CD14-positive monocyte (primary cell): Measurements from ENCODE around the gene PERM1. TPM values are rescaled to one million over a fixed set of nuclear protein-coding genes. Genes with fewer than 3 reads are reported as not detected.

Experiments used
- DNase-seq, 3 donors: peaks; one replicate each; pipeline ENCODE4 v3.0.0-alpha.2; 2011 to 2022
- H2AFZ ChIP-seq: 2 replicates; pipeline ENCODE4 v1.6.0; 2012; ENCODE audit warnings: mild to moderate bottlenecking, low read depth, low read length, inconsistent platforms; ENCODE audit not compliant: insufficient read depth, poor library complexity, severe bottlenecking
- H3K27ac ChIP-seq, 2 donors: 1 replicate in 1 of 2; 2 replicates in 1 of 2; pipeline ENCODE4 v1.5.1; 2012 to 2013; ENCODE audit warnings: low read length in 2 of 2, control low read depth in 1 of 2, inconsistent platforms in 1 of 2, low read depth in 1 of 2, mild to moderate bottlenecking in 1 of 2
- H3K27me3 ChIP-seq, 2 donors: one replicate each; pipeline versions ENCODE4 v1.6.0 to v1.6.1; 2011 to 2013; ENCODE audit warnings: low read length in 2 of 2; ENCODE audit not compliant: control insufficient read depth in 2 of 2, insufficient read depth in 2 of 2
- H3K36me3 ChIP-seq, 2 donors: replicated peaks in 1 of 2; 1 replicate in 1 of 2; 2 replicates in 1 of 2; pipeline versions ENCODE4 v1.5.1 to v1.6.1; 2012 to 2013; ENCODE audit warnings: low read length in 2 of 2, control low read depth in 1 of 2, inconsistent platforms in 1 of 2, mild to moderate bottlenecking in 1 of 2; ENCODE audit not compliant: insufficient read depth in 2 of 2, control insufficient read depth in 1 of 2
- H3K4me1 ChIP-seq, 2 donors: 1 replicate in 1 of 2; 2 replicates in 1 of 2; pipeline versions ENCODE4 v1.5.1 to v1.6.1; 2012 to 2013; ENCODE audit warnings: low read length in 2 of 2, control low read depth in 1 of 2, inconsistent platforms in 1 of 2, mild to moderate bottlenecking in 1 of 2, moderate library complexity in 1 of 2; ENCODE audit not compliant: insufficient read depth in 2 of 2, control insufficient read depth in 1 of 2
- H3K4me2 ChIP-seq: replicated peaks from 2 replicates; pipeline ENCODE3; 2012; ENCODE audit warnings: low read length, moderate library complexity, mild to moderate bottlenecking; ENCODE audit not compliant: poor library complexity, severe bottlenecking; ENCODE audit errors: extremely low read depth
- H3K4me3 ChIP-seq, 3 experiments: fragments of 200-600 bp in 1 of 3; sonication (generic) in 1 of 3; replicated peaks in 1 of 3; 1 replicate in 2 of 3; 2 replicates in 1 of 3; pipeline ENCODE4 v1.5.1; 2011 to 2013; ENCODE audit warnings: low read length in 3 of 3, mild to moderate bottlenecking in 3 of 3, control low read depth in 2 of 3, low read depth in 2 of 3, inconsistent platforms in 1 of 3, moderate library complexity in 1 of 3
- H3K79me2 ChIP-seq: 2 replicates; pipeline ENCODE4 v1.6.0; 2012; ENCODE audit warnings: mild to moderate bottlenecking, control low read depth, inconsistent platforms, low read length, moderate library complexity; ENCODE audit not compliant: insufficient read depth
- H3K9ac ChIP-seq: 2 replicates; pipeline ENCODE4 v1.6.0; 2017; ENCODE audit warnings: low read length, mild to moderate bottlenecking; ENCODE audit not compliant: insufficient read depth, poor library complexity, severe bottlenecking
- H3K9me3 ChIP-seq, 2 donors: replicated peaks in 1 of 2; 1 replicate in 1 of 2; 2 replicates in 1 of 2; pipeline versions ENCODE4 v1.5.1 to v1.6.1; 2012 to 2013; ENCODE audit warnings: low read length in 2 of 2, control low read depth in 1 of 2; ENCODE audit not compliant: control insufficient read depth in 1 of 2, insufficient read depth in 1 of 2
- H4K20me1 ChIP-seq: 2 replicates; pipeline ENCODE4 v1.6.0; 2012; ENCODE audit warnings: mild to moderate bottlenecking, low read length, control low read depth, moderate library complexity; ENCODE audit not compliant: insufficient read depth
- H3K27ac Mint-ChIP-seq, 7 donors: one replicate each; pipeline ENCODE4 v1.8.0; 2020; ENCODE audit warnings: mild to moderate bottlenecking in 7 of 7, mixed read lengths in 7 of 7, moderate library complexity in 6 of 7, inconsistent platforms in 2 of 7
- H3K27me3 Mint-ChIP-seq, 3 donors: one replicate each; pipeline ENCODE4 v1.8.0; 2021 to 2022; ENCODE audit warnings: low read depth in 3 of 3, mild to moderate bottlenecking in 3 of 3, mixed read lengths in 3 of 3, moderate library complexity in 3 of 3, inconsistent platforms in 1 of 3
- H3K36me3 Mint-ChIP-seq, 2 donors: one replicate each; pipeline ENCODE4 v1.8.0; 2020; ENCODE audit warnings: mixed read lengths in 2 of 2, inconsistent platforms in 1 of 2, mild to moderate bottlenecking in 1 of 2
- H3K4me1 Mint-ChIP-seq: one replicate; pipeline ENCODE4 v1.8.0; 2020; ENCODE audit warnings: mild to moderate bottlenecking, mixed read lengths
- H3K4me3 Mint-ChIP-seq, 2 donors: one replicate each; pipeline ENCODE4 v1.8.0; 2020; ENCODE audit warnings: mild to moderate bottlenecking in 2 of 2, mixed read lengths in 2 of 2, moderate library complexity in 1 of 2
- H3K9me3 Mint-ChIP-seq, 7 donors: one replicate each; pipeline ENCODE4 v1.8.0; 2020 to 2022; ENCODE audit warnings: mixed read lengths in 7 of 7, mild to moderate bottlenecking in 6 of 7, moderate library complexity in 6 of 7, inconsistent platforms in 2 of 7
- WGBS: methylation state at CpG from one replicate; pipeline ENCODE4 v1.1.5; 2013; ENCODE audit warnings: missing lambda C conversion rate; ENCODE audit not compliant: insufficient coverage; 5-methylcytosine and 5-hydroxymethylcytosine counted together
- intact Hi-C, 2 donors: fragments of 100-400 bp; cut with micrococcal nuclease; formaldehyde crosslinking; loops; one replicate each; pipeline versions ENCODE4 v1.15.0 to v1.15.1; 2023
- polyA plus RNA-seq, 3 donors: library from polyadenylated mRNA; depleted of rRNA in 1 of 3; unstranded in 2 of 3; stranded (reverse) in 1 of 3; fragments of 300-500 nt in 2 of 3; fragments of >200 nt in 1 of 3; fragmentation: Illumina TruSeq in 2 of 3; gene quantifications; 1 replicate in 2 of 3; 2 replicates in 1 of 3; pipeline ENCODE4 v1.2.3, GENCODE V29; 2012 to 2021
- TF ChIP-seq, protein P1 (sequence below): fragments of 200-600 bp; IDR thresholded peaks from one replicate; pipeline ENCODE4 v1.8.0; 2022; ENCODE audit warnings: antibody characterized with exemption, mild to moderate bottlenecking

The PERM1 gene
- polyA plus RNA-seq, 3 donors = not detected

DNA sequence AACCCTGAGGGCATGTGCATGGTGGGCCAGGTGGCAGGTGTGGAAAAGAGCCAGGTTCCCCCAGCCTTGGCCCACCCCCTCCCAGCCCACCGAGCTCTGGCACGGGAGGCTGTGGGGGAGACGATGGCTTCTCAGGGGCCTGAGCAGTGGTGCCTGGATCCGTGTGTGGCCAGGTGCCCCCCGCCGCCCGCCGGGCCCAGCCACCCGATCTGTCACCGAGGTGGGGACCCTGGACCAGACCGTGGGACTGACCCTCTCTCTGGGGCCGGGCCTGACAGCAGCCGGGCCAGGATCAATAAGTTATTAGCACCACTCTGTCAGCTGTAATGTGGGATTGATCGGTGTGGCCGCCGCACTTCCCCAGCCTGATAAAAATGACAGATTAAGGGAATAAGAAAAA, 44.4 kb downstream of the PERM1 start:
- H3K9ac ChIP-seq = no peak overlapping the region
- Mint-ChIP-seq H3K27me3 (peaks cover 43 to 84% (median 68%) of the 10 kb centered on the region in 3 donors), H3K4me3 (no peak overlapping the region), H3K9me3 (peaks cover 0 to 19% (median 3%) of the 10 kb centered on the region in 7 donors), H3K4me1 (peaks cover 7% of the 10 kb centered on the region), H3K36me3 (no peaks in the 10 kb centered on the region), H3K27ac (no peak overlapping the region)
- peaks cover 4 to 26% of the 10 kb centered on the region in 2 donors for H3K4me1 ChIP-seq
- intact Hi-C loops = no loop called here
- H2AFZ ChIP-seq = no peak overlapping the region
- H4K20me1 ChIP-seq = no peaks in the 10 kb centered on the region
- no peak overlapping the region for H3K4me3 ChIP-seq
- WGBS = 99% methylated on average over 9 of the region's 16 CpGs
- TF ChIP-seq, protein P1, sequence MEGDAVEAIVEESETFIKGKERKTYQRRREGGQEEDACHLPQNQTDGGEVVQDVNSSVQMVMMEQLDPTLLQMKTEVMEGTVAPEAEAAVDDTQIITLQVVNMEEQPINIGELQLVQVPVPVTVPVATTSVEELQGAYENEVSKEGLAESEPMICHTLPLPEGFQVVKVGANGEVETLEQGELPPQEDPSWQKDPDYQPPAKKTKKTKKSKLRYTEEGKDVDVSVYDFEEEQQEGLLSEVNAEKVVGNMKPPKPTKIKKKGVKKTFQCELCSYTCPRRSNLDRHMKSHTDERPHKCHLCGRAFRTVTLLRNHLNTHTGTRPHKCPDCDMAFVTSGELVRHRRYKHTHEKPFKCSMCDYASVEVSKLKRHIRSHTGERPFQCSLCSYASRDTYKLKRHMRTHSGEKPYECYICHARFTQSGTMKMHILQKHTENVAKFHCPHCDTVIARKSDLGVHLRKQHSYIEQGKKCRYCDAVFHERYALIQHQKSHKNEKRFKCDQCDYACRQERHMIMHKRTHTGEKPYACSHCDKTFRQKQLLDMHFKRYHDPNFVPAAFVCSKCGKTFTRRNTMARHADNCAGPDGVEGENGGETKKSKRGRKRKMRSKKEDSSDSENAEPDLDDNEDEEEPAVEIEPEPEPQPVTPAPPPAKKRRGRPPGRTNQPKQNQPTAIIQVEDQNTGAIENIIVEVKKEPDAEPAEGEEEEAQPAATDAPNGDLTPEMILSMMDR = no peak
- no peak overlapping the region for H3K27ac ChIP-seq
- H3K9me3 ChIP-seq = peaks cover 0 to 9% of the 10 kb centered on the region in 2 donors
- no peaks in the 10 kb centered on the region for H3K36me3 ChIP-seq
- no peaks in the 10 kb centered on the region for H3K79me2 ChIP-seq
- peaks cover 27 to 68% of the 10 kb centered on the region in 2 donors for H3K27me3 ChIP-seq
- no peak for DNase-seq
- no peak overlapping the region for H3K4me2 ChIP-seq

DNA sequence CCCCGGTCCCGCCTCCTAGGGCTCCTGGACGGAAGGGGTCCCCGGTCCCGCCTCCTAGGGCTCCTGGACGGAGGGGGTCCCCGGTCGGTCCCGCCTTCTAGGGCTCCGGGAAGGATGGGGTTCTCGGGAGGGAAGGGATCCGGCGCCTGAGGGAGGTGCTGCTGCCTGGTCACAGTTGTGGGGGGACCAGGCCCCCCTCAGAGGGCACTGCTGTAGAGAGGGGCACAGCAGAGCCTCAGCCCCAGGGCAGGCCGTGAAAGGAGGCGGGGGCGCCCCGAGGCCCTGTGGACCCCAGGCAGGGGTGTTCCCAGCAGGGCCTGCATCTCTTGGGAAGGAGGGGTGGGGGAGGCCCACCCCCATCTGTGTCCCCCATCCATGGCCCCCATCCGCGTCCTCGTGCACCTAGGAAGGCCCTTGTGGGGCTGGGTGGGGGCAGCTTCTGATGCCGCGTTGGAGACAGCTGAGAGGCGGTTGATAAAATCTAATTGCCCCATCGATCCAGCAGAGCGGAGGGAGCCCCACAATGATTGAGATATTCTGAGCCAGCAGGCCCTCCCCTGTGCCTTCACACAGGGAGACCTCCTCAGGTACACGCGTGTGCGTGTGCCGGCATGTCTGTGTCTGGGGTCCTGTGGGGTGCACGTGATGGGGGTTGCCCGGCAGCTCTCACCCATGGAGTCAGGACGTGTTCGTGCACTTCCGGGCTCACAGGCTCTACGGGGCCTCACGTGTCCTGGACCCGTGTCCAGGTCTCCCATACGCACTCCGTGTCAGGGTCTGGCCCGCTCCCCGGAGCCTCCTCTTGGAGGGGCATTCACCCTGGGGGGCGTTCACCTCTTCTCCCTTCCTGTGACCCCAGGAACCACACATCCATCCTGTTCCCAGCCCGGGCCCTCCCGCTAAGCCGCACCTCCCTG, 45.3 kb downstream of the PERM1 start:
- H3K9me3 Mint-ChIP-seq = peaks cover 0 to 19% (median 3%) of the 10 kb centered on the region in 7 donors
- 93% methylated on average over 33 of the region's 45 CpGs for WGBS
- H3K4me2 ChIP-seq = no peak overlapping the region
- intact Hi-C loops = no loop called here
- peaks cover 4 to 17% of the 10 kb centered on the region in 2 donors for H3K4me1 ChIP-seq
- no peak overlapping the region for H3K9ac ChIP-seq
- no peak overlapping the region for H3K4me3 ChIP-seq
- no peak overlapping the region for H2AFZ ChIP-seq
- no peak overlapping the region for H3K27ac ChIP-seq
- no peak for DNase-seq
- TF ChIP-seq, protein P1 = no peak
- H3K27me3 ChIP-seq = peaks cover 25 to 69% of the 10 kb centered on the region in 2 donors
- peaks cover 47 to 84% (median 68%) of the 10 kb centered on the region in 3 donors for H3K27me3 Mint-ChIP-seq
- H3K36me3 Mint-ChIP-seq = no peaks in the 10 kb centered on the region
- H3K9me3 ChIP-seq = peaks cover 0 to 9% of the 10 kb centered on the region in 2 donors
- H3K4me1 Mint-ChIP-seq = peaks cover 7% of the 10 kb centered on the region
- H3K36me3 ChIP-seq = no peaks in the 10 kb centered on the region
- no peaks in the 10 kb centered on the region for H4K20me1 ChIP-seq
- no peak overlapping the region for H3K4me3 Mint-ChIP-seq
- no peak overlapping the region for H3K27ac Mint-ChIP-seq
- H3K79me2 ChIP-seq = no peaks in the 10 kb centered on the region
